Activated gamma-delta T cell treated with anti-CD3 and anti-CD28 coated beads, Interleukin-2, amount 50 U/mL, for 16 hours (primary cell): ENCODE measurements around the gene LSAMP.
A peak's percentile ranks its signal among the peaks of the same experiment; 100 is the strongest.
"Not testable (repeated sequence)": the region's sequence is repeated elsewhere in the genome, so short reads cannot be mapped to it uniquely, and the experiment has no call there.

Experiments used
- DNase-seq: peaks from one replicate; pipeline ENCODE4 v3.0.0-alpha.2; 2020; ENCODE audit warnings: low read depth

Gene LSAMP

GRCh38 chr3:115833074-115833473 lies 612.2 kb downstream of the LSAMP start:
- DNase-seq, result no peak

- no peak for DNase-seq
These were observed 613.0 kb downstream of the LSAMP start for GRCh38 chr3:115832265-115832664.

GRCh38 chr3:115831864-115832263 lies 613.4 kb downstream of the LSAMP start:
- DNase-seq, result no peak

GRCh38 chr3:115830764-115831395 lies 614.4 kb downstream of the LSAMP start:
- DNase-seq, result no peak

- no peak for DNase-seq
These were observed 616.9 kb downstream of the LSAMP start for GRCh38 chr3:115828401-115828800.

GRCh38 chr3:115827495-115827894 lies 617.8 kb downstream of the LSAMP start:
- no peak for DNase-seq

GRCh38 chr3:115825046-115825445 lies 620.2 kb downstream of the LSAMP start:
- no peak for DNase-seq

GRCh38 chr3:115823083-115823482 lies 622.2 kb downstream of the LSAMP start:
- DNase-seq, result no peak

GRCh38 chr3:115822579-115822978 lies 622.7 kb downstream of the LSAMP start:
- DNase-seq, result no peak

GRCh38 chr3:115819785-115820384 lies 625.4 kb downstream of the LSAMP start:
- DNase-seq, result peak; percentile 42

- DNase-seq, result peak; percentile 51
These were observed 630.4 kb downstream of the LSAMP start for GRCh38 chr3:115814778-115815380.

GRCh38 chr3:115814006-115814405 lies 631.3 kb downstream of the LSAMP start:
- no peak for DNase-seq

- no peak for DNase-seq
These were observed 636.5 kb downstream of the LSAMP start for GRCh38 chr3:115808816-115809215.

GRCh38 chr3:115808244-115808643 lies 637.0 kb downstream of the LSAMP start:
- no peak for DNase-seq

- DNase-seq, result no peak
These were observed 638.8 kb downstream of the LSAMP start for GRCh38 chr3:115806501-115806900.

GRCh38 chr3:115805520-115805919 lies 639.8 kb downstream of the LSAMP start:
- no peak for DNase-seq

GRCh38 chr3:115804713-115805119 lies 640.6 kb downstream of the LSAMP start:
- DNase-seq, result no peak

GRCh38 chr3:115804200-115804599 lies 641.1 kb downstream of the LSAMP start:
- DNase-seq, result no peak

- DNase-seq, result no peak
These were observed 641.6 kb downstream of the LSAMP start for GRCh38 chr3:115803661-115804060.

GRCh38 chr3:115800489-115801075 lies 644.7 kb downstream of the LSAMP start:
- no peak for DNase-seq

GRCh38 chr3:115800065-115800464 lies 645.2 kb downstream of the LSAMP start:
- DNase-seq, result not testable (repeated sequence)

GRCh38 chr3:115792206-115792955 lies 652.9 kb downstream of the LSAMP start:
- DNase-seq, result peak; percentile 12
